ENCODE measurements around the gene TYMS.

DNA sequence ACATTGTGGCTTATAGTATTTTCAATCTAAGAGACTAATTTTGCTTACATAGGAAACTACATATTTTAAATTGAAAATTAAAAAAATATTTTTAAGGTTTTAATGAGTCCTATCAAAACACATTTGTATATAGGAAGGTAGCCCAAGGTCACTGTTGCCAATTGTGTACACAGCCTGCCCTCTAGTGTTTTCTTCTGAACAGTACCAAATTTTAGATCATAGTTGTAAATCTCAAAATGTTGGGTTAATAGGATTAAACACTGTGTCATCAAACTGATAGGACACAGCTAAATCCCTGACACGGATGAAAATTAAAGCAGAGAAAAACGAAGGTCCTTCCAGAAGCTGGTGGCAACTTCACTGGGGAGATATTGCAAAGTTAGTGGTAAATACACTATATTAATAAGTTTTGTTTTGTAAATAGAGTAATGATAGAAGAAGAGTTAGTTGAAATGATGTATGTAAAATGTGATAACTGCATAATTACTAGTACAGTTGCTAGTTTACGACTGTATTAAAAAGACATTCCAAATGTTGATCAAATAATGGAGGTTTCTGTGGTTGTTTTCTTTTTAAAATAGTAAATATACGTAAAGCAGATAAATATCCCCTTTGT lies 41.0 kb upstream of the TYMS start:
- TF ChIP-seq YY1 (IDR thresholded peaks at IDR 0.05; ENCODE audit: low read depth) (no peak), RAD21 (IDR thresholded peaks at IDR 0.05; ENCODE audit: low read depth) (peak; percentile 80), TAF1 (IDR thresholded peaks at IDR 0.05; ENCODE audit: low read depth) (no peak), ZBTB7A (IDR thresholded peaks at IDR 0.05; ENCODE audit: low read depth) (no peak), CEBPB (IDR thresholded peaks at IDR 0.05) (no peak), TCF12 (IDR thresholded peaks at IDR 0.05; ENCODE audit: low read depth) (no peak), EP300 (IDR thresholded peaks at IDR 0.05; ENCODE audit: borderline replicate concordance) (no peak)
- TF ChIP-seq, protein P1, sequence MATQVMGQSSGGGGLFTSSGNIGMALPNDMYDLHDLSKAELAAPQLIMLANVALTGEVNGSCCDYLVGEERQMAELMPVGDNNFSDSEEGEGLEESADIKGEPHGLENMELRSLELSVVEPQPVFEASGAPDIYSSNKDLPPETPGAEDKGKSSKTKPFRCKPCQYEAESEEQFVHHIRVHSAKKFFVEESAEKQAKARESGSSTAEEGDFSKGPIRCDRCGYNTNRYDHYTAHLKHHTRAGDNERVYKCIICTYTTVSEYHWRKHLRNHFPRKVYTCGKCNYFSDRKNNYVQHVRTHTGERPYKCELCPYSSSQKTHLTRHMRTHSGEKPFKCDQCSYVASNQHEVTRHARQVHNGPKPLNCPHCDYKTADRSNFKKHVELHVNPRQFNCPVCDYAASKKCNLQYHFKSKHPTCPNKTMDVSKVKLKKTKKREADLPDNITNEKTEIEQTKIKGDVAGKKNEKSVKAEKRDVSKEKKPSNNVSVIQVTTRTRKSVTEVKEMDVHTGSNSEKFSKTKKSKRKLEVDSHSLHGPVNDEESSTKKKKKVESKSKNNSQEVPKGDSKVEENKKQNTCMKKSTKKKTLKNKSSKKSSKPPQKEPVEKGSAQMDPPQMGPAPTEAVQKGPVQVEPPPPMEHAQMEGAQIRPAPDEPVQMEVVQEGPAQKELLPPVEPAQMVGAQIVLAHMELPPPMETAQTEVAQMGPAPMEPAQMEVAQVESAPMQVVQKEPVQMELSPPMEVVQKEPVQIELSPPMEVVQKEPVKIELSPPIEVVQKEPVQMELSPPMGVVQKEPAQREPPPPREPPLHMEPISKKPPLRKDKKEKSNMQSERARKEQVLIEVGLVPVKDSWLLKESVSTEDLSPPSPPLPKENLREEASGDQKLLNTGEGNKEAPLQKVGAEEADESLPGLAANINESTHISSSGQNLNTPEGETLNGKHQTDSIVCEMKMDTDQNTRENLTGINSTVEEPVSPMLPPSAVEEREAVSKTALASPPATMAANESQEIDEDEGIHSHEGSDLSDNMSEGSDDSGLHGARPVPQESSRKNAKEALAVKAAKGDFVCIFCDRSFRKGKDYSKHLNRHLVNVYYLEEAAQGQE (IDR thresholded peaks at IDR 0.05; ENCODE audit: low read depth) = no peak
- TF ChIP-seq, protein P2, sequence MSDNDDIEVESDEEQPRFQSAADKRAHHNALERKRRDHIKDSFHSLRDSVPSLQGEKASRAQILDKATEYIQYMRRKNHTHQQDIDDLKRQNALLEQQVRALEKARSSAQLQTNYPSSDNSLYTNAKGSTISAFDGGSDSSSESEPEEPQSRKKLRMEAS (IDR thresholded peaks at IDR 0.05) = no peak
